CD4-positive, alpha-beta T cell treated with Interleukin-15 for 1 hour (primary cell): ENCODE measurements around the gene PLIN4.

Experiments used
- DNase-seq: peaks from one replicate; pipeline ENCODE4 v3.0.0-alpha.2; 2020

Gene PLIN4

GRCh38 chr19:4488496-4488895 is 29.8 kb downstream of the PLIN4 start:
- no peak for DNase-seq

DNA sequence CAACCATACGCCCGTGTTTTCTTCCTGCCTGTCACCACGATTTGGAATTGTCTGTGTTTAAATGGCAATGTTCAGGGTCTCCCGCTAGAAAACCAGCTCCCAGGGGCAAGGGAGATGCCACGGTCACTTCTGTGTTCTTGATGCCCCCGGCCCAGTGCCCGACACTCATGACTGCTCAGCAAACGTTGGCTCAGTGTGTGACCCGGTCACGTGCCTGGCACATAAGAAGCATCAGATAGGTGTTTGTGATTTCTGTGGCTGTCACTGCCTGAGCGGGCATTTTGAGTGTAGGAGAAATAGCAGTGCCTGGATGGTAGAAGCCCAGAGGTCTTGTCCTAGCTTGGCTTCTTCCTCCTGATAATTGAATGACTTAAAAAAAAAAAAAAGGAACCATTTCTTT is 30.7 kb downstream of the PLIN4 start:
- DNase-seq = no peak

DNA sequence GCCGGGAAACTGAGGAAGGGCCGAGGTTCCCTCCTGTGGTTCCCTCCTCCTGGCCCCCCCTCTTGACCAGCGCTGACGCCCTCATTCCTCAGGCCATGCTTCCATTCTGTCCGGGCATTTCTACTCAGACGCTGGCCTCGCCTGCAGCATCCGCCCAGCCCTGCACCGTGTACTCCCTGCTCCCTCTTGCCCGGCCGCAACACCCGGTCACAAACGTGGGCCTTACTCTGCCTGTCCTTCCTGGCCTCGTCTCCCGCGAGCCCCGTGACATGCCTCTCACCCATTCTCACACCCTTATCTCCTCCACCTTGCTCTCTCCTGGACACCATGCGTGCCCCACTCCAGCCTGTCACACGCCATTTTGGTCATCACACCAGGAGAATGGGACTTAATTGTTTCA is 34.9 kb downstream of the PLIN4 start:
- DNase-seq = no peak

GRCh38 chr19:4482721-4483364 is 35.4 kb downstream of the PLIN4 start:
- DNase-seq = no peak

DNA sequence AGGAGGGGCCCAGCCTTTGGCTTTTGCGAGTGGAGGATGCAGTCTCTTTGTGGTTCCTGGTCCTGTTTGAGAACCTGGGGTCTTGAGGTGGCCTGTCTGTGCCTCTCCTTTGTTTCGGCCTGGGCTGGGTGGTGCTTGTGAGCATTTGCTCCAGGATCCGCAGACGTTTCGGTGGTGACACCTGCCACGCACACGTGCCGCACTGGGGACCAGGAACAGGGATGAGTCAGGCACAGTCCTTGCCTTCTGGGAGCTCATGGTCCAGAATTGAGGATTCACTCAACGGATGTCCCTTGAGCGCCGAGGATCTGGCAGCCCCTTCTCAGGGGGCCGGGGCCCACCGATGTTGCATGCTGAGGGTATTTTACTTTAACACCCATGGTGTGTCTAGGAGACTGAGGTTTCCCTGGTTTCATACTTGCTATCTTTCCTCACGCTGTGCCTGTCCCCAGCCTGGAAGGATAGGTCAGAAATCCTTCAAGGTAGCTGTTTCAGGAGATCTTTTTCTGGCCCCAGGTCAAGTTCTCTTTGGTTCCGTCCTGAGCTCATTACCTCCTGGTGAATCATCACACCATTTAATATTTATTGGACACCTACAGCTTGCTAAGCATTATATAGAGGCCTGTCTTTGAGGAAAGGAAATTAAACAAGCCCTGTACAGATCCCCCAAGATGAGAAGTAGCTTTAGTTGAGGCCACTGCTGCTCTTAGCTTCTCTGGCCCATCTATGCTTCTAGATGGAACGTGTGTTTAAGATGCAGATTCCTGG is 41.1 kb downstream of the PLIN4 start:
- no peak for DNase-seq

GRCh38 chr19:4474514-4475022 is 43.7 kb downstream of the PLIN4 start:
- no peak for DNase-seq

GRCh38 chr19:4473763-4474513 is 44.3 kb downstream of the PLIN4 start:
- no peak for DNase-seq

GRCh38 chr19:4473011-4473762 is 45.1 kb downstream of the PLIN4 start:
- DNase-seq = no peak

GRCh38 chr19:4472174-4472974 is 45.9 kb downstream of the PLIN4 start, which contains the start of gene HDGFL2:
TSS of gene HDGFL2 (plus strand) at chr19:4472297. CDS start at chr19:4472351, 54 bp downstream.
- no peak for DNase-seq

GRCh38 chr19:4471403-4472173 is 46.7 kb downstream of the PLIN4 start:
- peak; percentile 100 for DNase-seq

GRCh38 chr19:4467835-4468234 is 50.5 kb downstream of the PLIN4 start:
- no peak for DNase-seq

- DNase-seq = no peak
These were observed 53.3 kb downstream of the PLIN4 start for GRCh38 chr19:4464815-4465581.

DNA sequence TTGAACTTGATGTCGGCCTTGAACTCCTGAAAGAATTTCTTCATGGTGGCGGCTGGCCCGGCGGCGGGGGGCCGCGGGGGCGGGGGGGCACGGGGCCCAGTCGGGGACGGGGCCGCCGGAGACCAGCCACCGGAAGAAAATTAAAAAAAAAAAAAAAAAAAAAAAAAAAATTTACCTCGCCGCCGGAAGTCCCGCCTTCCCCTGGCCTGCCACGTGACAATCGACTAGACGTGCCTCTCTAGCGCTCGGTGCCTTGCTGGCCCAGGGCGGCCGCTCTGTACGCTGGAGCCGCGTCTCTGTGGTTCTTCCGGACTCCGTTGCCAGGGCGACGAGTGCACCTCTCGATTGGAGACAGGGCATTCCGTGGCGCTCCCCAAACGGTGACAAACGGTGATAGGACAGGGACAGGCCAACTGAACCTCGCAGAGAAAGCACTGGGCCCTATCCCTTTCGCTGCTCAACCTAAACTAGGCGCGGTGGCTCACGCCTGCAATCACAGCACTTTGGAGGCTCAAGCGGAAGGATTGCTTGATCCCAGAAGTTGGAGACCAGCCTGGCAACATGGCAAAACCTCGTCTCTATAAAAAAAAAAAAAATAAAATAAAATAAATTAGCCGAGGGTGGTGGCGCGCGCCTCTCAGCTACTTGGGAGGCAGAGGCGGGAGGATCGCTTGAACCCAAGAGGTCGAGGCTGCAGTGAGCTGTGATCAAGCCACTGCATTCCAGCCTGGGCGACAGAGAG is 60.5 kb downstream of the PLIN4 start, which contains the start of gene UBXN6:
Gene UBXN6, minus strand, starts transcription at position 141 of the 742 bp plus-strand sequence. Its CDS starts 97 bp downstream, at position 44.
- DNase-seq = peak; percentile 99

GRCh38 chr19:4456843-4457653 is 61.2 kb downstream of the PLIN4 start:
- DNase-seq = peak; percentile 44

- peak; percentile 28 for DNase-seq
These were observed 61.8 kb downstream of the PLIN4 start for GRCh38 chr19:4456476-4456842.

DNA sequence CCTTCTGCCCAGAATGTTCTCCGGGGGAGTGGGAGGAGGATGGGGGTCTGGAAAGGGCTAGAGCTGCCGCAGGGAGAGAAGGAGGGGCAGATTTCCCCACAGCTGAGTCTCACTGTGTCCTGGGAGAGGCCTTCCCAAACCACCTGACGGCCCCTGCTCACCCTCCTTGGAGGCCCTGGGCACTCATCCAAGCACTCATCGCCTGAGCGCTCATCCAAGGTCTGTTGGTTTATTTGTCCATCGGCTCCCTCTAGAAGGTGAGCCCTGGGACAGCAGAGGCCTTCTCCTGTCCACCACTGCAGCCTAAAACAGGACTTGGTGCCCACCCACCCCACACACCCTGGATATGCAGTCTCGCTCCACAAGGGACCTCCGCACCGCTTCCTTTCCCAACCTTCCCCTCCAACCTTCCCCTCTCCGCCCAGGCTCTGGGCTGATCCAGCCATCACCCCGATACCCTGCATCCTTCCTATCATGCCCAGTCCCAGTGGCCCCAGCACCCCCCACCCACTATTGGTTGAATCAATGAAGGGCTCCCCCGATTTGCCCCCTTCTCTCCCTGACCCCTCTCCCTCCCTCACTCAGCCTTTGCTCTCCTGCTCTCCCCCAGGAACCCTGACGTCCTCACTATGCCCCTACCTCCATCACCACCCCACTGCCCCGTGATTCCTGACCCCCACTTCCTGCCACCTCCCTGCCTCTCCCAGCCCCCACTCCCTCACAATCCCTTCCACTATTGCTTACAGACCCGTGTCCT is 62.4 kb downstream of the PLIN4 start:
- no peak for DNase-seq
